HG02642 (cell line): Measurements from ENCODE around the gene DICER1.

Experiments
- ATAC-seq: cut with Tn5 transposase; IDR thresholded peaks from one replicate; pipeline ENCODE4 v1.9.1; 2021; ENCODE audit warnings: mild to moderate bottlenecking; ENCODE audit not compliant: unreplicated experiment, poor library complexity

DICER1 gene

DNA sequence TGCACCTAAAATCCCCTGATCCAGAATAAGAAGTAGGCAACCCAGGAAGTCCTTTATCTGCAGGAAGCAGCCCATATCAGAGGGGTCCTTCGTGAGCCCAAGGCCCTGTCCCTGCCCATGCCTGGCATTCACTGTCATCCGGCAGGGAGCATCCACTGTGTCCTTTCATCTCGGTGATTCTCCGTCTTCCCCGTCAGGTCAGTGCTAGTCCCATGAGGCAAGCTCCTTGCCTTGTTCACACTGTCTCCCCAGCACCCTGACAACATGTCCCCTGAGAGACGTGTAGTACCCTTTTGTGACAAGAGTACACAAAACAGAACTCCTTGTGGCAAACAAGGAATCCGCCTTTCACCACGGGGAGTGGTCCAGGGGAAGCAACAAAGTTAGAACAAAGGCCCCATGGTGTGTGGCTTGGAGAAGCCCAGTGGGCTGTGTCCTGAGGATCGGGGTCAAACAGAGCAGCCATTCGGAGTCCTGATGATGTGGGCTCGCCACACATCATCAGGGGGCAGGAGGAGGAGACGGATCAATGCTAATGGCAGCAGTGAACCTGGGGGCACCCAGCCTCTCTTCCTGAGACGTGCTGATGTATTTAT is 112.1 kb downstream of the DICER1 start:
- ATAC-seq: no peak

GRCh38 chr14:95044463-95045105 is 112.7 kb downstream of the DICER1 start:
- no peak for ATAC-seq

GRCh38 chr14:95043732-95044462 is 113.4 kb downstream of the DICER1 start:
- ATAC-seq: no peak

DNA sequence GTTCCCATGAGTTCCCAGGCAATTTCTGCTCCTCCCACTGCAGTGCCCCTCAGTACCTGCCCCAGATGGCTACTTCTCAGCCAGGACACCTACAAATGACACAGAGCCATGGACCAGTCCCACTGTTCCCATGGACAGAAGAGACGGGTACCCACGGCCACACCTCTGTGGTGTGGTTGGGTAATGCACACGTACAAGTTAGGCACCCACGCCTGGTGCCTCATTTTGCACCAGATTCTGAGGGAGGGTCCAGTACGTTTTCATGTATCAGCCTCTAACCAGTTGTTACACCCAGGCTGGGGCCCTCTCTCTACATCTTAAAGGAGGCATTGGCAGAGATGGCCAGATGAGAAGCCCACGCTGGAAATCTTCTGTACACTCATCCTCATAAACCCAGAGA is 114.0 kb downstream of the DICER1 start:
- no peak for ATAC-seq

GRCh38 chr14:95041477-95042020 is 115.8 kb downstream of the DICER1 start:
- no peak for ATAC-seq

- no peak for ATAC-seq
Observed at GRCh38 chr14:95040708-95041476, 116.4 kb downstream of the DICER1 start.

DNA sequence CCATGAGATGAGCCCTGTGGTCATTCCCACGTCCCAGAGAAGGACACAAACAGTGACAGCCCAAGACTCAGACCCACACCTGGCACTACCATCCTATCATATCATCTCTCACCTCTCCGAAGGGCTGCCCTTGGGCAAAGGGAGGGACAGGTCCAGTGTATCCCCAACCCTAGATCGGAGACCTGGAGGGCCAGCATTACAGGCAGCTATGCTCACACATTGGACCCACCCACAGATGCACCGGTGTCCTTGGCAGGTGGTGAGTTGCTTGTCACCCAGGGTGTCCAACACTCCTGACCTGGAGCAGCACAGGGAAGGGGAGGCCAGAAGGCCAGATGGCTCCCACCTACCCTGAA is 117.4 kb downstream of the DICER1 start:
- ATAC-seq: no peak

GRCh38 chr14:95039259-95039992 is 117.9 kb downstream of the DICER1 start:
- no peak for ATAC-seq

DNA sequence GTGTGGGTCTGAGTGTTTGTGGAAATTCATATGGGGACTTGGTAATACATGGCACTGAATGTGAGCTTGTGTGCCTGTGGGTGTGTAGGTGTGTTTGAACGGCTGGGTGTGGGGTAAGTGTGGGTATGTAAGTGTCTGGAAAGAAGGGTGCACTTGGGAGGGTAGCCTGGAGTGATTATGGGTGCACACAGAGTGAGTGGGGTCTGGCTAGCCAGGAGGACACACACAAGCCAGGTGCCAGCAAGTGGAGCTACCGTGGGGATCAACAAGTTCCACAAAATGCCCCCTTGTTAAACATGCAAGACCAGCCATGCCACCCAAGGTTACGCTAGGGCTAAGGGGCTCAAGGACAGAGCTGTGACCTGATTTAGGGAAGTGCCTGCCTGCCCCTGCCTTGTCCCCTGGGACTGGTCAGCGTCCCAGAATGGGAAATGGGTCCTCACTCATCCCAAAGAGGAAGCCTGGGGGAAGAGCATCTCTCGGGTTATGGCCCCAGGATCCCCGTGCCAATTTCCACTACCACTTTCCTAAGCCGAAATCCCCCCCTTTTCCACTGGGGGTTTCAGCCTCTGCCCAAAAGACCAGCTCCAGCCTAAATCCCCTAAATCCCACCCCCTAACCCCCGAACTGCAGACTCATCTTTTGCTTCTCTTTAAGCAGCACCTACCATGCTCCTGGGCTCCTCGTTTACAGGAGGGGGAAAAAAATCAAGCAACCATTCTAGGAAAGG is 118.6 kb downstream of the DICER1 start:
- no peak for ATAC-seq

- no peak for ATAC-seq
Observed at GRCh38 chr14:95037273-95037672, 120.1 kb downstream of the DICER1 start.
